ENCODE measurements around the gene PAX2.

Gene PAX2

DNA sequence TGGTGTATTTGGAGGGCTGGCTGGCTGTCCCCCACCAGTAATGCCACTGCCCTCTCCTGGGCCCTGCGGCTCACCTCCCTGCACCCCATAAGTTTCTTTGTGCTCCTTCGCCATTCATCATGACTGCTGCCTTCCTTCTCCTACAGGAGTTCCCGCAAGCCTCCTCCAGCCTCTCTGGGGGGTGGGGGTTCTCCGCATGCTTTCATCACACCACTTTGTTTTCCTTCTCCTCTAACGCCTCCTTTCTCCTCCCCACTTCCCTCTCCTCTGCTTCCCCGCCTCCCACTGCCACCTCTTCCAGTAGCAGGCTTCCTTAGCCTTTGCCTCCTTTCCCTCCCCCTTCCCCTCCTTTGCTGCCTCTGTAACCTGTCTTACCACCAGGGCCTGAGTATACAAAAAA is 58.1 kb downstream of the PAX2 start:
- no peak overlapping the region for H3K4me3 ChIP-seq (ENCODE audit: low read depth, low read length)
- TF ChIP-seq, protein P1, sequence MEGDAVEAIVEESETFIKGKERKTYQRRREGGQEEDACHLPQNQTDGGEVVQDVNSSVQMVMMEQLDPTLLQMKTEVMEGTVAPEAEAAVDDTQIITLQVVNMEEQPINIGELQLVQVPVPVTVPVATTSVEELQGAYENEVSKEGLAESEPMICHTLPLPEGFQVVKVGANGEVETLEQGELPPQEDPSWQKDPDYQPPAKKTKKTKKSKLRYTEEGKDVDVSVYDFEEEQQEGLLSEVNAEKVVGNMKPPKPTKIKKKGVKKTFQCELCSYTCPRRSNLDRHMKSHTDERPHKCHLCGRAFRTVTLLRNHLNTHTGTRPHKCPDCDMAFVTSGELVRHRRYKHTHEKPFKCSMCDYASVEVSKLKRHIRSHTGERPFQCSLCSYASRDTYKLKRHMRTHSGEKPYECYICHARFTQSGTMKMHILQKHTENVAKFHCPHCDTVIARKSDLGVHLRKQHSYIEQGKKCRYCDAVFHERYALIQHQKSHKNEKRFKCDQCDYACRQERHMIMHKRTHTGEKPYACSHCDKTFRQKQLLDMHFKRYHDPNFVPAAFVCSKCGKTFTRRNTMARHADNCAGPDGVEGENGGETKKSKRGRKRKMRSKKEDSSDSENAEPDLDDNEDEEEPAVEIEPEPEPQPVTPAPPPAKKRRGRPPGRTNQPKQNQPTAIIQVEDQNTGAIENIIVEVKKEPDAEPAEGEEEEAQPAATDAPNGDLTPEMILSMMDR (IDR thresholded peaks at IDR 0.05; ENCODE audit: control insufficient read depth, extremely low read depth, insufficient read depth): no peak
- no peak for DNase-seq (ENCODE audit: low read depth)

DNA sequence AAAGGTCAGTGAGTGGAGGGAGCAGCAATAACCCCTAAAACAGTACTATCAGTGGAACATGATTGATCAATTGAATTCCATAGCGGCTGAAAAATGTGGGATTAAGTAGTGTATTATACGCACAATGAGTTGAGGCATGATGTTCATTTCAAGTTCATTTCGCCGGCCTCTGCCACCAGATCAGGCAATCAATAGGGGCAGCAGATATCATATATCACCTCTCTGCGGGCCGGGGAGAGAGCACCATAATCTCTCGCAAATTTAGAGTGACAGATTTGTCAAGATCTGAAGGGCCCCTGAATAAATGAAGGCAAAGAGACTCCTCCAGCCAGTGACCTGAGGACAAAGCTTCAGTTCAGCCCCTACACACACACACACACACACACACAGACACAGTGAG is 58.5 kb downstream of the PAX2 start:
- DNase-seq (ENCODE audit: low read depth): no peak
- TF ChIP-seq, protein P1 (IDR thresholded peaks at IDR 0.05; ENCODE audit: control insufficient read depth, extremely low read depth, insufficient read depth): no peak
- no peak overlapping the region for H3K4me3 ChIP-seq (ENCODE audit: low read depth, low read length)

DNA sequence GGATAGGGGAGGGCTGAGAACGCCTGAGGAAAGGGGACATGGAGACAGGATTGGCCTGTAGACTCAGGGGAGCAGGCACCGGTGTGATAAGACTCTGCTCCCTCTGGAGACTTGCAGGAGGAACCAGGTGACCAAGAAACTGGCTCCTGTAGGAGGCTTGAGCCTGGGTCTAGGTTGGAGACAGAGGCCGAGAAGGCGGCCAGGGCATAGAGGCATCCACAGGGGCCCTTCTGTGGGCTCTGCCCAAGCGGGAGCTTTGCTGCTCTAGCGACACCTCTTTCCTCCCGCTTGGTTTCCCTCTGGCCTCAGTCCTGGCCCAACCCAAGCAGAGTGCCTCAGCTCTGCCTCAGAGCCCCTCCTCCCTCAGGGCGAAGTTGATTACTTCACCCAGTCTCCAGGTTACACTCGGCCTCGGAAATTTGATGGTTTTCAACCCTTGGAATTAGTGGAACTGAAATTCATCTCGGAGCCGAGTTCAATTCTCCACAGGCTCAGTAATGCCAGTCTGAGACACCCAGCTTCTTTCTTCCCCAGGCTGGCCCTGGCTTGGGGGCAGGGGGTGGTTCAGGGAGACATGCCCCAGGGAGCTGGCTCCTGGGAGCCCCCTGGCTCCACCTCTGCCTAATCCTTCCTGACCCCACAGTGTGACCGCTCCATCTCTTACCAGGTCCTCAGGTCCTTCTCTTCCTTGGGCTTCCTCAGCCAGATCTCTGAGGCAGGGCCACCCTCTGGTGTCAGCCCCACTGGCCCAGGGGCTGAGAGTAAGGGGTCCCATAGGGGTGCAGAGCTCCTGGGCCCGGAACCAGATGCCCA is 60.4 kb downstream of the PAX2 start:
- no peak overlapping the region for H3K4me3 ChIP-seq (ENCODE audit: low read depth, low read length)
- TF ChIP-seq, protein P1 (IDR thresholded peaks at IDR 0.05; ENCODE audit: control insufficient read depth, extremely low read depth, insufficient read depth): no peak
- no peak for DNase-seq (ENCODE audit: low read depth)

GRCh38 chr10:100806356-100806645 is 60.9 kb downstream of the PAX2 start:
- H3K4me3 ChIP-seq (ENCODE audit: low read depth, low read length): no peak overlapping the region
- TF ChIP-seq, protein P1 (IDR thresholded peaks at IDR 0.05; ENCODE audit: control insufficient read depth, extremely low read depth, insufficient read depth): no peak
- DNase-seq (ENCODE audit: low read depth): no peak

GRCh38 chr10:100807241-100807951 is 62.0 kb downstream of the PAX2 start:
- DNase-seq (ENCODE audit: low read depth): no peak
- TF ChIP-seq, protein P1 (IDR thresholded peaks at IDR 0.05; ENCODE audit: control insufficient read depth, extremely low read depth, insufficient read depth): no peak
- no peak overlapping the region for H3K4me3 ChIP-seq (ENCODE audit: low read depth, low read length)

DNA sequence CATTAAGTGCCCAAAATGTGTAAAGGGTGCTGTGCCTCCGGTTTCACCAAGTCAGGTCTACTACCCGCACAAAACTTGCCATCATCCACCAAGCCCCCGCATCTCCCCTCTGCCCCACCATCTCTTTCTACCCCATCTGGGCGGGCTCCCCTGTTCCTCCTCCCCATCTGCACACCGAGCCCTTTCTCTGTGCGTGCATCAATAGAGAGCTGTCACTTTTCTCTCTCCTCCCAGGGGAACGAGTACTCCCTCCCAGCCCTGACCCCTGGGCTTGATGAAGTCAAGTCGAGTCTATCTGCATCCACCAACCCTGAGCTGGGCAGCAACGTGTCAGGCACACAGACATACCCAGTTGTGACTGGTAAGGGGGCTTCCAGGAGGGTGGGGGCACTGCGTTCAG is 63.5 kb downstream of the PAX2 start:
- TF ChIP-seq, protein P1 (IDR thresholded peaks at IDR 0.05; ENCODE audit: control insufficient read depth, extremely low read depth, insufficient read depth): no peak
- no peak for DNase-seq (ENCODE audit: low read depth)

More for the DNA sequence above, 63.5 kb downstream of the PAX2 start:
- no peak overlapping the region for H3K4me3 ChIP-seq (ENCODE audit: low read depth, low read length)
